ENCODE results near the gene LYPD6B. TPM values are rescaled to one million over a fixed set of nuclear protein-coding genes. Genes with fewer than 3 reads are reported as not detected.

LYPD6B gene
- total RNA-seq, 1 experiment from 2014 or later = 2.0 TPM

DNA sequence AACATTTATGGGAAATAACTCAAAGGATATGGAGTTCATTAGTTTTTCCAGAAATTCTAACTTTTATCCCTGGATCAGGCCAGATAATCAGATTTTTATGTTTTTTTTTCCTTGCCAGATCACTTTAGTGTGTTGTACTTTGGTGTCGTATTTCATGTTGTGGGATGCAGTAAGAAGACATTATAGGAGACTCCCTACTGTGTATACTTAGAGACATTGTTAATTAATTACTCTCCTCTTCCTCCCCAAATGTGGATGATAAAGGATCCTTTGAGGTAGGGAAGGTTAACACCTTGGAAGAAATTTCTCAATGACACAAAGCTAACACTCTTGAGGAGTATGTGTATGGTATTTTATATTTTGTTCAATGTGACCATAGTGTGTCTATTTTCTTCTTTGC is 120.5 kb downstream of the LYPD6B start:
- TF ChIP-seq EZH2 (IDR thresholded peaks at IDR 0.05; ENCODE audit: low read length, unreplicated experiment) (no peak), EZH2phosphoT487 (IDR thresholded peaks at IDR 0.05; ENCODE audit: borderline replicate concordance, low read length) (no peak)
- TF ChIP-seq, protein P1, sequence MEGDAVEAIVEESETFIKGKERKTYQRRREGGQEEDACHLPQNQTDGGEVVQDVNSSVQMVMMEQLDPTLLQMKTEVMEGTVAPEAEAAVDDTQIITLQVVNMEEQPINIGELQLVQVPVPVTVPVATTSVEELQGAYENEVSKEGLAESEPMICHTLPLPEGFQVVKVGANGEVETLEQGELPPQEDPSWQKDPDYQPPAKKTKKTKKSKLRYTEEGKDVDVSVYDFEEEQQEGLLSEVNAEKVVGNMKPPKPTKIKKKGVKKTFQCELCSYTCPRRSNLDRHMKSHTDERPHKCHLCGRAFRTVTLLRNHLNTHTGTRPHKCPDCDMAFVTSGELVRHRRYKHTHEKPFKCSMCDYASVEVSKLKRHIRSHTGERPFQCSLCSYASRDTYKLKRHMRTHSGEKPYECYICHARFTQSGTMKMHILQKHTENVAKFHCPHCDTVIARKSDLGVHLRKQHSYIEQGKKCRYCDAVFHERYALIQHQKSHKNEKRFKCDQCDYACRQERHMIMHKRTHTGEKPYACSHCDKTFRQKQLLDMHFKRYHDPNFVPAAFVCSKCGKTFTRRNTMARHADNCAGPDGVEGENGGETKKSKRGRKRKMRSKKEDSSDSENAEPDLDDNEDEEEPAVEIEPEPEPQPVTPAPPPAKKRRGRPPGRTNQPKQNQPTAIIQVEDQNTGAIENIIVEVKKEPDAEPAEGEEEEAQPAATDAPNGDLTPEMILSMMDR (conservative IDR thresholded peaks at IDR 0.05; ENCODE audit: low read depth, low read length) = no peak
- no peak for DNase-seq
- Histone ChIP-seq H3K4me2 (ENCODE audit: low read length) (no peak overlapping the region), H3K4me1 (ENCODE audit: insufficient read depth, low read length) (no peaks in the 10 kb centered on the region), H3K9me3 (ENCODE audit: low read length) (no peaks in the 10 kb centered on the region), H3K27me3 (ENCODE audit: low read length) (peaks cover 23% of the 10 kb centered on the region; the same call in 1 of the 2 replicates), H3K36me3 (ENCODE audit: low read depth, low read length) (no peaks in the 10 kb centered on the region), H3K9ac (ENCODE audit: low read length) (no peak overlapping the region), H3F3A (ENCODE audit: low read length, unreplicated experiment) (no peaks in the 10 kb centered on the region), H3K27ac (ENCODE audit: low read length) (no peak overlapping the region), H4K20me1 (ENCODE audit: low read length) (no peaks in the 10 kb centered on the region), H3K9me2 (replicated peaks; ENCODE audit: low read length) (no peaks in the 10 kb centered on the region), H2AFZ (ENCODE audit: low read length) (no peak overlapping the region), H3K4me3 (ENCODE audit: low read length) (no peak overlapping the region), H3K79me2 (ENCODE audit: low read length) (no peaks in the 10 kb centered on the region)
- ChIA-PET POLR2A (ENCODE audit: unreplicated experiment) (no interaction called here), CTCF (no interaction called here)
- no TSS peak for BruUV-seq (replicated peaks)
- ATAC-seq = no peak
- intact Hi-C loops (cut with micrococcal nuclease) = no loop called here

DNA sequence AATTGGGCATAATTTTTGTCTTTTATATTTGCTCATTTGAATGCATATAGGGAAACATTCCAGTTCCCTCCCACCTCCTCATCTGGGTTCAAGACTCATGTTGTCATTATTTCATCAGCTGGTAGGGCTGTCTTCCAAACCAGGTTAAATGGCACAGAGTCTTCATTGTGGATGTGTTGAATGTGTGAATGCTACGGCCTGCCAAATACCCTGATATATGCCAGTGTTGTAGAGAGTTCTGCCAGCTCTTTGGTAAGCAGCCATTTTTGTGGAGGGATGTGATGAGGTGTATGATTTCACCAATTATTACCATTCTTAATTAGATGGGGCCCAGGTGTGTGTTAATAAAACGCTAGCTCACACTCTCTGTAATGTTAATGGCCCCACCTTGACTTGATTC is 121.7 kb downstream of the LYPD6B start:
- no peak overlapping the region for H3K4me3 ChIP-seq (ENCODE audit: low read length)
- no peaks in the 10 kb centered on the region for H3K36me3 ChIP-seq (ENCODE audit: low read depth, low read length)
- ATAC-seq = no peak
- H3K27ac ChIP-seq (ENCODE audit: low read length) = no peak overlapping the region
- H2AFZ ChIP-seq (ENCODE audit: low read length) = no peak overlapping the region
- H3K4me1 ChIP-seq (ENCODE audit: insufficient read depth, low read length) = no peaks in the 10 kb centered on the region
- POLR2A ChIA-PET (ENCODE audit: unreplicated experiment) = no interaction called here
- TF ChIP-seq EZH2 (IDR thresholded peaks at IDR 0.05; ENCODE audit: low read length, unreplicated experiment) (no peak), EZH2phosphoT487 (IDR thresholded peaks at IDR 0.05; ENCODE audit: borderline replicate concordance, low read length) (no peak)
- TF ChIP-seq, protein P1 (conservative IDR thresholded peaks at IDR 0.05; ENCODE audit: low read depth, low read length) = no peak
- H3K4me2 ChIP-seq (ENCODE audit: low read length) = no peak overlapping the region
- CTCF ChIA-PET = no interaction called here
- H3K79me2 ChIP-seq (ENCODE audit: low read length) = no peaks in the 10 kb centered on the region
- no TSS peak for BruUV-seq (replicated peaks)
- H3K9me2 ChIP-seq (replicated peaks; ENCODE audit: low read length) = no peaks in the 10 kb centered on the region
- no peaks in the 10 kb centered on the region for H3K9me3 ChIP-seq (ENCODE audit: low read length)
- DNase-seq = no peak
- no peaks in the 10 kb centered on the region for H3F3A ChIP-seq (ENCODE audit: low read length, unreplicated experiment)
- no peak overlapping the region for H3K9ac ChIP-seq (ENCODE audit: low read length)
- intact Hi-C loops (cut with micrococcal nuclease) = no loop called here
- no peaks in the 10 kb centered on the region for H4K20me1 ChIP-seq (ENCODE audit: low read length)
- peaks cover 20% of the 10 kb centered on the region; the same call in 1 of the 2 replicates for H3K27me3 ChIP-seq (ENCODE audit: low read length)

DNA sequence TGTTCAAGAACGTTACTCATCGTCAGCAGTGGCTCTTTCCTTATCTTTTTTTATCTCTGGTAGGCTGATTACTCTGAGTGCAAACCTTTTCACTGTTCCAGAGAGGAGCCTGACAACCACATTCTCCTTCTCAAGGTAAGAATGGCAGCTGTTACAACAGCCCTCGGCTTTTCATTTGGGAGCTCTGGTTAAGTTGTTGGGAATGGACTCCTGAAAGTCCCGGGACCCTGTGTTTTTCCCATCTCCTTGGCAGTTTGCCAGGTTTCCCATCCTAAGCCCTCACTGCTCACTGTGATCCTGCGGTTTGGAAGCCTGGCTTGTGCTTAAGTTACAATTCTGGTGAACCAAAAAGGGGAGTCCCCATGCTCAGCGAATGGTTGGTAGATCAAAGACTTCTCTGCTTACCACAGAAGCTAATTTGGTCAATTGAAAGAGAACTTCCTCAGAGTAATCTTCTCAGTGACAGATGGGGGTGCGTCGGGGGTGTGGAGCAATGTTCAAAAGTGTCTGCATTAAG is 122.3 kb downstream of the LYPD6B start:
- Histone ChIP-seq H3F3A (ENCODE audit: low read length, unreplicated experiment) (no peaks in the 10 kb centered on the region), H3K4me1 (ENCODE audit: insufficient read depth, low read length) (no peaks in the 10 kb centered on the region), H3K27me3 (ENCODE audit: low read length) (peaks cover 15% of the 10 kb centered on the region; the same call in 1 of the 2 replicates), H3K4me3 (ENCODE audit: low read length) (no peak overlapping the region), H3K36me3 (ENCODE audit: low read depth, low read length) (no peaks in the 10 kb centered on the region), H3K9me3 (ENCODE audit: low read length) (no peaks in the 10 kb centered on the region), H2AFZ (ENCODE audit: low read length) (no peak overlapping the region), H3K9me2 (replicated peaks; ENCODE audit: low read length) (no peaks in the 10 kb centered on the region), H3K79me2 (ENCODE audit: low read length) (no peaks in the 10 kb centered on the region), H3K4me2 (ENCODE audit: low read length) (no peak overlapping the region), H3K27ac (ENCODE audit: low read length) (no peak overlapping the region), H4K20me1 (ENCODE audit: low read length) (no peaks in the 10 kb centered on the region), H3K9ac (ENCODE audit: low read length) (no peak overlapping the region)
- intact Hi-C loops (cut with micrococcal nuclease) = no loop called here
- POLR2A ChIA-PET (ENCODE audit: unreplicated experiment) = no interaction called here
- no peak for TF ChIP-seq EZH2phosphoT487 (IDR thresholded peaks at IDR 0.05; ENCODE audit: borderline replicate concordance, low read length)
- TF ChIP-seq EZH2 (IDR thresholded peaks at IDR 0.05; ENCODE audit: low read length, unreplicated experiment) = no peak
- TF ChIP-seq, protein P1 (conservative IDR thresholded peaks at IDR 0.05; ENCODE audit: low read depth, low read length) = no peak
- CTCF ChIA-PET = no interaction called here
- DNase-seq = no peak
- ATAC-seq = no peak
- no TSS peak for BruUV-seq (replicated peaks)

Data from PC-3 (cell line).